SHP77 (cell line): Measurements from ENCODE around the gene RSPRY1.
"Not testable (repeated sequence)": the region's sequence is repeated elsewhere in the genome, so short reads cannot be mapped to it uniquely, and the experiment has no call there.

Experiments
- DNase-seq, 2 experiments: peaks; one replicate each; lab custom pipeline; 2025; lab: John Stamatoyannopoulos, UW

Gene RSPRY1

GRCh38 chr16:57271867-57272495 lies 85.9 kb downstream of the RSPRY1 start:
- no peak for DNase-seq

- DNase-seq, result no peak
These were observed 87.2 kb downstream of the RSPRY1 start for GRCh38 chr16:57273359-57273758.

DNA sequence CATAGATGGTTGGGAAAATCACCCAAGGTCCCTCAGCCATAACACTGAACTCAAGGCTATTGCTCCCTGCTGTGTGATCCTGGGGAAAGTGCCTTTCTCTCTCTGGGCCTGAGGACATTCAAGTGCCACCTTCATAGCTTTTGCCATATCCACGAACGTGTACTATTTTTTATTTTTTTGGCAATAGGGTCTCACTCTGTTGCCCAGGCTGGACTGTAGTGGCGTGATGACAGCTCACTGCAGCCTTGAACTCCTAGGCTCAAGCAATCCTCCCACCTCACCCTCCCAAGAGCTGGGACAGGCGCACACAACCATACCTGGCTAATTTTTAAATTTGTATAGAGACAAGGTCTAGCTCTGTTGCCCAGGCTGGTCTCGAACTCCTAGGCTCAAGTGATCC lies 87.7 kb downstream of the RSPRY1 start:
- DNase-seq, result no peak

DNA sequence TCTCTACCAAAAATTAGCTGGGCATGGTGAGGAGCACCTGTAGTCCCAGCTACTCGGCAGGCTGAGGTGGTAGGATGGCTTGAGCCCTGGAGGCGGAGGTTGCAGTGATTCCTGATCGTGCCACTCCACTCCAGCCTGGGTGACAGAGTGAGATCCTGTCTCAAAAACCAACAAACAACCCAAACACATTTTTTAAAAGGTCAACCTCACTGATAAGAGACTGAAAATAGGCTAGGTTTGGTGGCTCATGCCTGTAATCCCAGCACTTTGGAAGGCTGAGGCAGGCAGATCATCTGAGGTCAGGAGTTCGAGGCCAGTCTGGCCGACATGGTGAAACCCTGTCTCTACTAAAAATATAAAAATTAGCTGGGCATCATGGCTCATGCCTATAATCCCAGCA lies 89.8 kb downstream of the RSPRY1 start:
- DNase-seq, result not testable (repeated sequence)

DNA sequence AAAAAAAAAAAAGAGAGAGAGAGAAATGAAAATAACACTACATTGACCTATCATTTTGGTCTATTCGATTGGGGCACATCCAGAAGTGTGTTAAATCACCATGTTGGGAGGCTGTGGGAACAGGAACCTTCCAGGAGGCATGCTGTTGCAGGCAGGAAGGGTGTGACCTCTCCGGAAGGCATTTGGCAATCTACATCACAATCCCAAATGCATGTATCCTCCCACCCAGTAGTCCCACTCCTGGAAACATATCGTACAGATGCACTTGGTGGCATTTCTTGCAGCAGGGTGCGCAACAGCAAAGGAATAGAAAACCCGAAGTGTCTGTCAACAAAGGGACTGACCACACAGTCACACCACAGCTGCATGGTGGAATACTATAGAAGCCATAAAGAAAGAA lies 90.5 kb downstream of the RSPRY1 start:
- DNase-seq, result no peak

- DNase-seq, result no peak
These were observed 91.5 kb downstream of the RSPRY1 start for GRCh38 chr16:57277586-57277985.

GRCh38 chr16:57278494-57278893 lies 92.4 kb downstream of the RSPRY1 start:
- DNase-seq, result no peak

DNA sequence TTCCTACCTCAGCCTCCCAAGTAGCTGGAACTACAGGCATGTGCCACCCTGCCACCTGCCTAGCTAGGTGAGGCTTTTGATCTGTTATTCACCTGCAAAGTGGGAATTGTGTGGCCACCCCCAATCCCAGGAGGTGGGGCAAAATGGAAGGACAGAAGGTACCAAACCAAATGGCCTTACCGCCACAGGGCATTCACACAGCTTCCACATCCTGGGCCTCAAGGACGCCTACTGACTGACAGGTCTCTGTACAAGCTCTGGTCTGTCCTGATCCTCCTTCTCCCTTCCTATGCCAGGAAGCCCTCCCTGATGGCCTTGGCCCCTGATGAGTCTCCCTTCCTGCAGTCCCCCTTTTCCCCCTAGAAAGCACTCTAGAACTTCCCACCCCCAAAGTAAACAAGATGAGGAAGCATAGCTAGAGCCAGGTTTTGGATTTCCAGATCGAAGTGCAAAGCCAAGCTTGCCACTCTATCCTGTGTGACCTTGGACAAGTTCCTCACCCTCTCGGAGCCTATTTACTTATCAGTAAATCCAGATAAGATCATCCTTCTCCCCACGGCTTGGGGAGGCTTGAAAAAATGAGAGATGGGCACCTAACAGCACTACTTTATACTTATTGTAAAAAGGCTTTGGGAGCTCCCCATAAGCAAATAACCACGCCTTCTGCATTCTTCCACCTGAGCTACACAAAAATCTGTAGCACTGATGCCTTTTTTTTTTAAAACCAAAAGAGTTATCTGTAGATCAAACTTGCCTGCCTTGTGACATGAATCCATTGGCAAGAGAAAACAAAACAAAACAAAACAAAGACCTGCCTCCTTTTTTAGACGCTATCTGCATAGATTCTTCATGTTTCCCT lies 93.9 kb downstream of the RSPRY1 start:
- no peak for DNase-seq

GRCh38 chr16:57281791-57282190 lies 95.7 kb downstream of the RSPRY1 start:
- no peak for DNase-seq

- no peak for DNase-seq
These were observed 96.5 kb downstream of the RSPRY1 start for GRCh38 chr16:57282510-57283213.

- DNase-seq, result no peak
These were observed 97.3 kb downstream of the RSPRY1 start for GRCh38 chr16:57283214-57283958.

GRCh38 chr16:57283959-57284208 lies 97.8 kb downstream of the RSPRY1 start:
- no peak for DNase-seq

- peak; percentile 27 to 50 for DNase-seq
These were observed 98.3 kb downstream of the RSPRY1 start, which contains the start of gene PLLP for GRCh38 chr16:57284209-57284951. TSS of gene PLLP (minus strand) at chr16:57284672. CDS start at chr16:57284540, 132 bp downstream.

DNA sequence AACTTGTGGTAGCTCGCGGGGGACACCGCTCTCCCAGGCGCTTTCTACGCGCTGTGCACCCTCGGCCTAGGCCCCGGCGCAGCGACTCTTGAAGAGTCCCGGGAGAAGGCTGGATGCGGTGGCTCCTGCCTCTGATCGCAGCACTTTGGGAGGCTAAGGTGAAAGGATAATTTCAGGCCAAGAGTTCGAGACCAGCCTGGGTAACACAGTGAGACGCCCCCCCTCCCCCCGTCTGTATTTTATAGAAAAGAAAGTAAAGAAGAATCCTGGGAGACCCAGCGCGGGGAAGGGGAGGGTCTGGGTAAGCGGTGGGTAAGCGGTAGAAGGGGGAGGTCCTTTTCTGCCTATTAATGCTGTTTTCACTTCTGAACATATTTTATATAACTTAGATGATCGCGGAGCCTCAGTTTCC lies 98.8 kb downstream of the RSPRY1 start:
- no peak for DNase-seq

- no peak for DNase-seq
These were observed 99.2 kb downstream of the RSPRY1 start for GRCh38 chr16:57285379-57285778.

DNA sequence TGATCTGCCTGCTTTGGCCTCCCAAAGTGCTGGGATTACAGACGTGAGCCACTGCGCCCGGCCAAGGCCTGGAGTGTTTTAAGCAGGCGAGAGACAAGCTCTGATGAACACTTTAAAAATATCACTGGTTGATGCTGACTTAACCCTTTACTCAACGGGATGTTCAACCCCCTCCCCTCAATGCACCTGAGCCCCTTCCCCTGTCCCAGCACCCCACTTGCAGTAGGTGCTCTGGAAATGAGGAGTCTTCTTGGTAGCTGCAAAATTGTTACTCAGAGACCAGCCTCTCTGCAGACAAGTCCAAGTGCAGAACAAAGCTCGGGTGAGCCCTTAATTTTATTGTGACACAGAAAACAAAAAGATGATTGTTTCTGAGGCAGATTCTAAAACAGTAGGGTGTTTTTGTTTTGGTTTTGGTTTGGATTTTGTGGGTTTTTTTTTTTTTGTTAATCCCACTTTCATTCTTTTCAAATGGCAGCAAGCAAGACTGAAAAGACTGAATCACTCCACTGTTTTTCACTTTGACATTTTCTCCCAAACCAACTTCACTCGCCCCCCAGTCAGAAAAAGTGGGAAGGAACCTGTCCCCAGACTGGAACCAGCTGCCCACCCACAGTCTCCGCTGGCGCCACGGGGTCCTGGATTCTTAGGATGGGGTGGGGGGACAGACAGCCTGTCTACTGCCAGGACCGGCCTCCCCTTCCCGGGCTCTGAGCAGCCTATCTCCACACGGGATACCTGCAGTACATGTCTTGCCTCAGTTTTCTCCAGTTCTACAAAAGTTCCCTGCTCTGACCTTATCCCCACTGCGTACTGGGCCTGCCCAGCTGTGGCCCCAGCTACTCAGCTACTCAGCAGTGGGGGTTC lies 103.5 kb downstream of the RSPRY1 start:
- no peak for DNase-seq
